Astrocyte (in vitro differentiated cells and primary cell): ENCODE results near the gene STXBP2. TPM values are rescaled to one million over a fixed set of nuclear protein-coding genes. Genes with fewer than 3 reads are reported as not detected.

Experiments
- DNase-seq: peaks from one replicate; pipeline ENCODE4 v3.0.0-alpha.2; 2010; ENCODE audit warnings: low read depth
- FAIRE-seq: peaks from 2 replicates; lab custom pipeline; 2011; peaks lifted over from hg19 to GRCh38; lab: Jason Lieb, UNC
- H2AFZ ChIP-seq: 2 replicates; pipeline ENCODE4 v1.6.0; 2012; ENCODE audit warnings: low read depth, low read length, inconsistent platforms
- H3K27ac ChIP-seq: 2 replicates; pipeline ENCODE4 v1.5.1; 2011; ENCODE audit warnings: low read depth, low read length, inconsistent platforms
- H3K27me3 ChIP-seq: 2 replicates; pipeline ENCODE4 v1.6.0; 2011; ENCODE audit warnings: low read length, inconsistent platforms; ENCODE audit not compliant: insufficient read depth
- H3K36me3 ChIP-seq: 2 replicates; pipeline ENCODE4 v1.5.1; 2011; ENCODE audit warnings: low read length, inconsistent platforms; ENCODE audit not compliant: insufficient read depth
- H3K4me1 ChIP-seq: 2 replicates; pipeline ENCODE4 v1.5.1; 2011; ENCODE audit warnings: low read length, inconsistent platforms; ENCODE audit not compliant: insufficient read depth
- H3K4me2 ChIP-seq: 2 replicates; pipeline ENCODE4 v1.6.0; 2012; ENCODE audit warnings: low read length, inconsistent platforms
- H3K4me3 ChIP-seq: 2 replicates; pipeline ENCODE4 v1.5.1; 2011; ENCODE audit warnings: low read depth, mild to moderate bottlenecking, low read length, inconsistent platforms; ENCODE audit not compliant: insufficient read depth
- H3K79me2 ChIP-seq: 2 replicates; pipeline ENCODE4 v1.6.0; 2012; ENCODE audit warnings: mild to moderate bottlenecking, low read length, inconsistent platforms; ENCODE audit not compliant: insufficient read depth
- H3K9ac ChIP-seq: 2 replicates; pipeline ENCODE4 v1.6.0; 2012; ENCODE audit warnings: mild to moderate bottlenecking, low read length, inconsistent platforms
- H3K9me3 ChIP-seq: 2 replicates; pipeline ENCODE4 v1.5.1; 2012; ENCODE audit warnings: low read depth, mild to moderate bottlenecking, low read length, inconsistent platforms; ENCODE audit not compliant: insufficient read depth
- H4K20me1 ChIP-seq: 2 replicates; pipeline ENCODE4 v1.6.0; 2012; ENCODE audit warnings: low read length, inconsistent platforms; ENCODE audit not compliant: insufficient read depth
- H3K27ac Mint-ChIP-seq: one replicate; pipeline ENCODE4 v1.8.0; 2021; ENCODE audit warnings: mild to moderate bottlenecking, mixed read lengths; ENCODE audit not compliant: unreplicated experiment
- H3K27me3 Mint-ChIP-seq: one replicate; pipeline ENCODE4 v1.8.0; 2021; ENCODE audit warnings: low read depth, mixed read lengths; ENCODE audit not compliant: unreplicated experiment
- H3K36me3 Mint-ChIP-seq: one replicate; pipeline ENCODE4 v1.8.0; 2021; ENCODE audit warnings: low read depth, mixed read lengths; ENCODE audit not compliant: unreplicated experiment
- H3K4me1 Mint-ChIP-seq: one replicate; pipeline ENCODE4 v1.8.0; 2021; ENCODE audit warnings: low read depth, mixed read lengths; ENCODE audit not compliant: unreplicated experiment
- H3K4me3 Mint-ChIP-seq: one replicate; pipeline ENCODE4 v1.8.0; 2021; ENCODE audit warnings: mild to moderate bottlenecking, moderate library complexity, mixed read lengths; ENCODE audit not compliant: unreplicated experiment
- H3K9me3 Mint-ChIP-seq: one replicate; pipeline ENCODE4 v1.8.0; 2021; ENCODE audit warnings: mild to moderate bottlenecking, mixed read lengths; ENCODE audit not compliant: unreplicated experiment
- EZH2 ChIP-seq: IDR thresholded peaks from 2 replicates; pipeline ENCODE4 v1.6.1; 2012; ENCODE audit warnings: mild to moderate bottlenecking, low read length, inconsistent platforms; ENCODE audit not compliant: insufficient read depth
- total RNA-seq: library from RNA; stranded (reverse); gene quantifications from 2 replicates; pipeline ENCODE4 v1.2.1, GENCODE V29; 2021
- TF ChIP-seq, protein P1 (sequence below): IDR thresholded peaks from 2 replicates; pipeline ENCODE4 v1.5.1; 2011; ENCODE audit warnings: low read depth, mild to moderate bottlenecking, inconsistent platforms, low read length, moderate library complexity; ENCODE audit not compliant: insufficient read depth

Gene STXBP2
- total RNA-seq, 1 donor from 2014 or later = 49.6 TPM

DNA sequence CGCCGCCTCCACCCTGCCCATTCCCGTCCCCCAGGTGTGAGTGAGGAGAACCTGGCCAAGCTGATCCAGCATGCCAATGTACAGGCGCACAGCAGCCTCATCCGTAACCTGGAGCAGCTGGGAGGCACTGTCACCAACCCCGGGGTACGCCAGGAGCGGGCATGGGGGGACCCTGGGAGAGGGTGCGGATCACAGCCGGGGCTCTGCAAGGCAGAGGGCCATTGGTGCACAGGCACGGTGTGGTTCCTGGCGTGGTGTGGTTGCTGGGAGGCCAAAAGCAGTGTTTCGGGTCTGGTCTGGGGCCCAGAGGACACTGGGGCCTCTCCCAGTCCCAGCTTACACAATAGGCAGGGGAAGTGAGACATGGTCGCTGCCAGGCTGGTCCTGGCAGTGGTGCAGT is 8.3 kb downstream of the STXBP2 start:
- Histone ChIP-seq H3K79me2 (no peaks in the 10 kb centered on the region), H4K20me1 (no peaks in the 10 kb centered on the region), H3K4me1 (no peaks in the 10 kb centered on the region), H3K4me3 (no peak overlapping the region), H3K4me2 (no peak overlapping the region), H2AFZ (no peak overlapping the region), H3K27ac (no peak overlapping the region), H3K36me3 (no peaks in the 10 kb centered on the region), H3K9ac (no peak overlapping the region), H3K9me3 (peaks cover 1% of the 10 kb centered on the region), H3K27me3 (no peaks in the 10 kb centered on the region)
- no peak for DNase-seq
- no peak for TF ChIP-seq EZH2
- TF ChIP-seq, protein P1, sequence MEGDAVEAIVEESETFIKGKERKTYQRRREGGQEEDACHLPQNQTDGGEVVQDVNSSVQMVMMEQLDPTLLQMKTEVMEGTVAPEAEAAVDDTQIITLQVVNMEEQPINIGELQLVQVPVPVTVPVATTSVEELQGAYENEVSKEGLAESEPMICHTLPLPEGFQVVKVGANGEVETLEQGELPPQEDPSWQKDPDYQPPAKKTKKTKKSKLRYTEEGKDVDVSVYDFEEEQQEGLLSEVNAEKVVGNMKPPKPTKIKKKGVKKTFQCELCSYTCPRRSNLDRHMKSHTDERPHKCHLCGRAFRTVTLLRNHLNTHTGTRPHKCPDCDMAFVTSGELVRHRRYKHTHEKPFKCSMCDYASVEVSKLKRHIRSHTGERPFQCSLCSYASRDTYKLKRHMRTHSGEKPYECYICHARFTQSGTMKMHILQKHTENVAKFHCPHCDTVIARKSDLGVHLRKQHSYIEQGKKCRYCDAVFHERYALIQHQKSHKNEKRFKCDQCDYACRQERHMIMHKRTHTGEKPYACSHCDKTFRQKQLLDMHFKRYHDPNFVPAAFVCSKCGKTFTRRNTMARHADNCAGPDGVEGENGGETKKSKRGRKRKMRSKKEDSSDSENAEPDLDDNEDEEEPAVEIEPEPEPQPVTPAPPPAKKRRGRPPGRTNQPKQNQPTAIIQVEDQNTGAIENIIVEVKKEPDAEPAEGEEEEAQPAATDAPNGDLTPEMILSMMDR = no peak
- FAIRE-seq = no peak
- Mint-ChIP-seq H3K4me1 (no peaks in the 10 kb centered on the region), H3K9me3 (no peaks in the 10 kb centered on the region), H3K4me3 (no peak overlapping the region), H3K36me3 (peaks cover 1% of the 10 kb centered on the region), H3K27ac (no peak overlapping the region), H3K27me3 (peaks cover 6% of the 10 kb centered on the region)

DNA sequence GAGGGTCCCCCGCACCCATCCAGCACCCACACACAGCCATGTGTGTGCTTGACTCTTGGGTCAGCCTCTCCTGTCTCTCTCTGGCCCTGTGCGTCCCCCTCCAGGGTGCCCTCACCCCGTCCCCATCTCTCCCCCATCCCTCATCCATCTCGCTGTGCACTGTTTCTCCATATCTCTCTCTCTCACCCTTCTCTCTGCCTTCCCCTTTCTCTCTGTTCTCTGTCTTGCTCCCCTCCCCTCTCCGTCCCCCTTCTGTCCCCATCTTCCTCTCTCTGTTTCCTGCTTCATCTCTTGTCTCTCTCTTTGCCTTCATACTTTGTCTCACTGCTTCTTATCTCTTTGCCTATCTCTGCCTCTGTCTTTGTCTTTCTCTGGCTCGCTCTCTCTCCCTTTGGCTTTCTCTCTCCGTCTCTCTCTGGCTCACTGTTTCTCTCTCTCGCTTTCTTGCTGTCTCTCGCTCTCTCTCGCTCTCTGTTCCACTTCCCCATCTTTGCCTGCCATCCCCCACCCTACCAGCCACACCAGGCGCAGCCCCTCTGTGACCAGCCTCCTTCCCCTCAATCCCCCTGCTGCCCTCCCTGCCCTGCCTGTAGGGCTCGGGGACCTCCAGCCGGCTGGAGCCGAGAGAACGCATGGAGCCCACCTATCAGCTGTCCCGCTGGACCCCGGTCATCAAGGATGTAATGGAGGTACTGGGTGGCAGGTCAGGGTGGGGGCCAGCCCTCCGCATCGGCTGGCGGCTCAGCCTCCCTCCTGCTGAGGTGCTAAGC is 8.9 kb downstream of the STXBP2 start:
- Mint-ChIP-seq H3K27ac (no peak overlapping the region), H3K36me3 (peaks cover 1% of the 10 kb centered on the region), H3K9me3 (no peaks in the 10 kb centered on the region), H3K4me3 (no peak overlapping the region), H3K4me1 (no peaks in the 10 kb centered on the region), H3K27me3 (peaks cover 8% of the 10 kb centered on the region)
- H4K20me1 ChIP-seq = no peaks in the 10 kb centered on the region
- no peak overlapping the region for H3K4me2 ChIP-seq
- DNase-seq (no peak), FAIRE-seq (no peak)
- no peak overlapping the region for H3K9ac ChIP-seq
- H3K4me3 ChIP-seq = no peak overlapping the region
- TF ChIP-seq EZH2 = no peak
- TF ChIP-seq, protein P1 = no peak
- no peaks in the 10 kb centered on the region for H3K79me2 ChIP-seq
- H3K9me3 ChIP-seq = no peaks in the 10 kb centered on the region
- H3K27me3 ChIP-seq = peaks cover 1% of the 10 kb centered on the region
- H3K4me1 ChIP-seq = no peaks in the 10 kb centered on the region
- H2AFZ ChIP-seq = no peak overlapping the region
- H3K36me3 ChIP-seq = no peaks in the 10 kb centered on the region
- no peak overlapping the region for H3K27ac ChIP-seq

DNA sequence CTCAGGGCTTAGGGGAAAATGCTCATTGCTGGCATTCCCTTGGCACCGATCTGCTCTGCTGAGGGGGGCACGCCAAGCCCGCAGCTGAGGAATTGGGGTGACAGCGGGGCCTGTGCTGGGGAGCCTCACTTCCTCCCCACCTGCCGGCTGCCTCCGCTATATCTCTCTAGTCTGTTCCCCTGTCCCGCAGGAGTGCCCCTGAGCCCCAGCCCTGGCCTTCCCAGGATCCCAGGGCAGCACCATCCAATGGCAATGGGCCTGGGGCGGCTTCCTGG is 9.5 kb downstream of the STXBP2 start:
- Histone ChIP-seq H3K9me3 (no peaks in the 10 kb centered on the region), H3K4me3 (no peak overlapping the region), H4K20me1 (no peaks in the 10 kb centered on the region), H3K4me1 (no peaks in the 10 kb centered on the region), H3K4me2 (no peak overlapping the region), H3K79me2 (no peaks in the 10 kb centered on the region), H3K27ac (no peak overlapping the region), H3K36me3 (no peaks in the 10 kb centered on the region), H2AFZ (no peak overlapping the region), H3K27me3 (peaks cover 2% of the 10 kb centered on the region), H3K9ac (no peak overlapping the region)
- DNase-seq = no peak
- FAIRE-seq = no peak
- Mint-ChIP-seq H3K4me3 (no peak overlapping the region), H3K4me1 (no peaks in the 10 kb centered on the region), H3K27me3 (peaks cover 11% of the 10 kb centered on the region), H3K27ac (no peak overlapping the region), H3K36me3 (peaks cover 1% of the 10 kb centered on the region), H3K9me3 (no peaks in the 10 kb centered on the region)
- TF ChIP-seq, protein P1 = no peak
- TF ChIP-seq EZH2 = no peak
